ENCODE data around the gene DEK. TPM values are rescaled to one million over a fixed set of nuclear protein-coding genes. Genes with fewer than 3 reads are reported as not detected.
"Not testable (repeated sequence)": the region's sequence is repeated elsewhere in the genome, so short reads cannot be mapped to it uniquely, and the experiment has no call there.

Gene DEK
- total RNA-seq, 2 experiments from 2014 or later = 174 to 176 TPM

DNA sequence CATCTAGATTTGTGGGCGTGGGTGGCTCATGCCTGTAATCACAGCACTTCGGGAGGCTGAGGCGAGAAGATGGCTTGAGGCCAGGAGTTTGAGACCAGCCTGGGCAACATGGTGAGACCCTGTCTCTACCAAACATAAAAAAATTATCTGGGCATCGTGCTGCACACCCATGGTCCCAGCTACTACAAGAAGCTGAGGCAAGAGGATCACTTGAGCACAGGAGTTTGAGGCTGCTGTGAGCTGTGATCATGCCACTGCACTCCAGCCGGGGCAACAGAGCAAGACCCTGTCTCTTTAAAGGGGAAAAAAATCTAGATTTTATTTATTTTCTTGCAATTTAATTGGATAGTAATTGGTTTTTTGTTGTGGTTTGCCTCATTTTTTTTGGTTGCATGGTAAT is 53.6 kb downstream of the DEK start:
- POLR2A ChIA-PET = no interaction called here
- CTCF ChIA-PET = no interaction called here

DNA sequence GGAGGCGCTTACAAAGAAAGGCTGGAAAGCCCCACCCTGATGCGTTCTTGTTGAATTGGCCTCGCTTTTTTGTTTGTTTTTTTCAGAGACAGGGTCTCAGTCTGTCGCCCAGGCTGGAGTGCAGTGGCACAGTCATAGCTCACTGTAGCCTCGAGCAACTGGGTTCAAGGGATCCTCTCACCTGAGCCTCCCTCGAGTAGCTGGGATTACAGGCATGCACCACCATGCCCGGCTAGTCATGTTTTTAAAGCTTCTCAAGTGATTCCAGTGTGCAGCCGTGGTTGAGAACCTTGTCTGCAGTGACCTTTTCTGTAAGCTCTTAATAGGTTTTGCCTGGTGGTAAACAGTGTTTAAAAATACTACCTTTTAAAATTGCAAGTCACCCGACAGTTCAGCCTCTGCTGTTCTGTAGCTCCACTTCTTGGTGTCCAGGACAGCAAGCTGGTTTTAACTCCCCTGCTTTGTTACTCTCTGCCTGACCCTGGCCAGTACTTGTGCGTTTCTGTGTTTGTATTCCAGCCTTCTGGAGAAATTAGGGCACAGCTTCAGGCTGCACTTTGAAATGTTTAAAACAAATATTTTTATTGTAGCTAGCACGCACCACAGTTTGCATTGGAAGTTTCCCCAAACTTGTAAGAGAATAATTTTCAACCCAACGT is 54.7 kb downstream of the DEK start:
- ChIA-PET CTCF (no interaction called here), POLR2A (no interaction called here)

DNA sequence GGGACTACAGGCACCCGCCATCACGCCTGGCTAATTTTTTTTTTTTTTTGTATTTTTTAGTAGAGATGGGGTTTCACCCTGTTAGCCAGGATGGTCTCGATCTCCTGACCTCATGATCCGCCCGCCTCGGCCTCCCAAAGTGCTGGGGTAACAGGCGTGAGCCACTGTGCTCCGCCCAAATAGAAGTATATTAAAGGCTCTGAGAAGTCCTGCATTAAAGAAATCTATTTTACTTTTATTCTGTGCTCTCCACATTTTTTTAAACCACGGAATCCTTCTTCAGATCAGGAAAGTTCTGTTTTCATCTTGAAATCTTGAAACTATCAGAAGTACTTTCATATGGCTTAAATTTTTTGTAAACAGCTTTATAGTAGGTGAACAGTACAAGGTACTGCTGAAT is 55.6 kb downstream of the DEK start:
- POLR2A ChIA-PET = not testable (repeated sequence)
- CTCF ChIA-PET = interaction anchor here (0.6 kb wide), 1 partner anchor 114 kb away, joined by 4 read pairs; no protein-coding TSS in a partner anchor

DNA sequence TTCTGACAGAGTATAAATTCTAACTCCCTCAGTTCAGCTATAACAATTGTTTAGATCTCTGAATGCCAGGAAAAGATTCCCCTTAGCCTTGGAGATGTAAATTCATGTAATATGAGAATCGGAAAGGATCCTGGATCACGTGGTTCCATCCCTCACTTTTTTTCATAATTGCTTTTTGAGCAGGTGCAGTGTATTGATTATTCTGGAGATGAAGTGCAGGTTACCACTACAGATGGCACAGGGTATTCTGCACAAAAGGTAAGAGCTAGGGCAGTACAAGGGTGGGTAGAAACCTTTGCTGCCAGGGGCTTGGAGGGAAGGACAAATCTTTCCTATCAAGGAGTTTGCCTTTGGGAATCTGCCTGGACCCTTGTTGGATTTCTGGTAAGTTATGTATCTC is 56.4 kb downstream of the DEK start:
- ChIA-PET CTCF (no interaction called here), POLR2A (no interaction called here)

DNA sequence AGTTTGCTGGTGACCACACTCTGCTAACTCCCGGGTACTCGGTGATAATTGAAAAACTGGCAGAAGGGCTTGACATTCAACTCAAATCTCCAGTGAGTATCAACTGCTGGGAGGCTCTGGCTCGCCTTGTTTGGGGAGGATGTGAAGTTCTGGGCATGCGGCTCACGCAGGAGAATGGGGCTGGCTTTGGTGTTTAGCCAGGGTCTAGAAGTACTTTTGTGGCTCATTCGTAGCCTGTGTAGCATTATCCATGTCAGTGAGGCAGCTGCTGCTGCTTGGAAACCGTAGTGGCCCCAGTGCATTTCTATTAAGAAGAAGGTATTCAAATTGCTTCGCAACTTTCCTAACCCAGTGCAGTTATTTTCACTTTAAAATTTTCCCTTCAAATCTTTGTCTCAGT is 56.9 kb downstream of the DEK start:
- ChIA-PET POLR2A (no interaction called here), CTCF (no interaction called here)

DNA sequence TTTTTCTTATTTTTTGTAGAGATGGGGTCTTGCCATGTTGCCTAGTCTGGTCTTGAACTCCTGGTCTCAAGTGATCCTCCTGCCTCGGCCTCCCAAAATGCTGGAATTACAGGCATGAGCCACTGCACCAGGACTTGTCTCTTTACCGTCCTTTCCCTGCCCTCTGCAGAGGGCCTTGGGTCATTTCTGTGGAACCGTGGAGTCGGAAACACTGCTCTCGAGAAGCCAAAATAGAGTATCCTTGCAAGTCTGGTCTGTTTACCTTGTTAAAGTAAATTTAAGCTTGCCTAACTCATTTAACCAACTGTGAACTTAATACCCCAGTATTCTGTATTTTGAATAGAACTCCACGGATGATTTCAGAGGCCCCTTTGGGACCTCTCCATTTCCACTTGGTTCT is 57.7 kb downstream of the DEK start:
- CTCF ChIA-PET = no interaction called here

DNA sequence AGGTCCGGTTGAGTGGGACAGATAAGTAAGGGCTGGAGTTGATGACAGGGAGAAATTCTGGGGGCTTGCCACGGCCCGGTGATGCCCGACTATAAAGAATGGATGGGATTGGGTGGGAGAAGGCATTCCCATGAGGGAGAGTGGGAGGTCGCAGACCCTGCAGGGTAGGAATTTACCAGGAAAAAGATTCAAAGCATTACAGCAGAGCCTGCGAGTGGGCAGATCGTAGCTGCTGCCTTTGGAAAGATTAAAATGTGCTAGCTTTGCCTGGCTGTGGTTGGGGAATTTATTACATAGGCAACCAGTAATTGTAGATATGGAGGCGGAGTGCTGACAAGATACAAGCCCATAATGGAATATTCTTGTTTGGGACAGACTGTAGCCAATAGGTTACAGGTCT is 59.6 kb downstream of the DEK start:
- CTCF ChIA-PET = no interaction called here
- POLR2A ChIA-PET = no interaction called here

More for the DNA sequence above, 57.7 kb downstream of the DEK start:
- POLR2A ChIA-PET = no interaction called here

DNA sequence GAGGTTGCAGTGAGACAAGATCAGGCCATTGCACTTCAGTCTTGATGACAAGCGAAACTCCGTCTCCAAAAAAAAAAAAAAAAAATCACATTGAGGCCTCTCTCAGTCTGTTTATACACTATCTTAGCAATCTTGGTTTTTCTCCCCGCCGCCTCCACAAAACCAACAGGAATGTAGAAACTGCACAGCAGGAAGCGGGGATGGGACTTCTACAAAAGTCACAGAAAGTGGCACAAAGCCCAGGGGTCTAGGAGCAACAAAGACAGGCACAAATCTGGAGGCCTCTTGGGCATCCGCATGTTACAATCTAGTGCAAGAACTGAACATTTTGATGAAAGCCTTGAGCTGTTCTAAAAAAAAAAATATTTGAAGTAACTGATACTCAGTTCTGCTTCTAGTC is 60.5 kb downstream of the DEK start:
- ChIA-PET CTCF (no interaction called here), POLR2A (no interaction called here)

DNA sequence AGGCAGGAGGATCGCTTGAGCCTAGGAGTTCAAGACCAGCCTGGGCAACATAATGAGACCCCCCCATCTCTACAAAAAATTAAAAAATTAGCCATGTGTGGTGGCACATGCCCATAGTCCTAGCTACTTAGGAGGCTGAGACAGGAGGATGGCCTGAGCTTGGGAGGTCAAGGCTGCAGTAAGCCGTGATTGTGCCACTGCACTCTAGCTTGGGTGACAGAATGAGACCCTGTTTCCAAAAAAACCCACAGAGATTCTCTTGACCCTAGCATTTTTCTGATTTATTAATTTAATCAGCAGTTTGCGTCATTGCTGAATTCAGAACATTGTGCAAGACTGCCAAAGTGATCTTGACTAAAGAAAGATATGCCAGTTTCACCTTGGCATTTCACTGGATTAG is 72.3 kb downstream of the DEK start:
- POLR2A ChIA-PET = no interaction called here
- CTCF ChIA-PET = no interaction called here

DNA sequence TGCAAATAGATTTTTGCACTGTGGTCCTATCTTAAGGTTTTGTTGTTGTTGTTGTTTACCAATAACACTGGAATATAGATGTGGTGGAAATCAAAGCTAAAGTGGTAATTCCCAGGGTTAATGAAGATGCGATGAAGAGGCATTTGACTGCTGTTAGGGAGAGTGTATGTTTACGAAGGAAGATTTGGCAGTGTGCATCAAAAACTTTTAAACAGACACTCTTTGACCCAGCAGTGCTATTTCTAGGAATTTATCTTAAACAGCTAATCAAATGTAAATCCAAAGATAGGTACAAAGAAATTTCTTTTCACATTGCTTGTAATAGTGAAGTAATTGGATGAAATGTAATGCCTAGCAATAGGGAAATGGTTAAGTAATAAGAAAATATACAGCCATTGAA is 75.1 kb downstream of the DEK start:
- ChIA-PET POLR2A (no interaction called here), CTCF (no interaction called here)

DNA sequence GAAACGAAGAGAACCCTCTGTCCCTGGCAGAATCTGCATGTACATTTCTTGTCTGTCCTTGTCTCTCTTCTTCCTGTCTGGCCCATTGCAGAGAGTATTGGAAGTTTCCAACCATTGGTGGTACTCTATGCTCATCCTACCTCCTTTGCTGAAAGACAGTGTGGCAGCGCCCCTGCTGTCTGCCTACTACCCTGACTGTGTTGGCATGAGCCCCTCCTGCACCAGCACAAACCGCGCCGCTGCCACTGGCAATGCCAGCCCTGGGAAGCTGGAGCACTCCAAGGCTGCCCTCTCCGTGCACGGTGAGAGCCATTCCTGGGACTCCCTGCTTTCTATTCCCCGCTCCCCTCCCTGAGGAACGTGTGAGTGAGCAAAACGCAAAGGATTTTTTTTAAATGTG is 76.6 kb downstream of the DEK start:
- ChIA-PET POLR2A (no interaction called here), CTCF (no interaction called here)

DNA sequence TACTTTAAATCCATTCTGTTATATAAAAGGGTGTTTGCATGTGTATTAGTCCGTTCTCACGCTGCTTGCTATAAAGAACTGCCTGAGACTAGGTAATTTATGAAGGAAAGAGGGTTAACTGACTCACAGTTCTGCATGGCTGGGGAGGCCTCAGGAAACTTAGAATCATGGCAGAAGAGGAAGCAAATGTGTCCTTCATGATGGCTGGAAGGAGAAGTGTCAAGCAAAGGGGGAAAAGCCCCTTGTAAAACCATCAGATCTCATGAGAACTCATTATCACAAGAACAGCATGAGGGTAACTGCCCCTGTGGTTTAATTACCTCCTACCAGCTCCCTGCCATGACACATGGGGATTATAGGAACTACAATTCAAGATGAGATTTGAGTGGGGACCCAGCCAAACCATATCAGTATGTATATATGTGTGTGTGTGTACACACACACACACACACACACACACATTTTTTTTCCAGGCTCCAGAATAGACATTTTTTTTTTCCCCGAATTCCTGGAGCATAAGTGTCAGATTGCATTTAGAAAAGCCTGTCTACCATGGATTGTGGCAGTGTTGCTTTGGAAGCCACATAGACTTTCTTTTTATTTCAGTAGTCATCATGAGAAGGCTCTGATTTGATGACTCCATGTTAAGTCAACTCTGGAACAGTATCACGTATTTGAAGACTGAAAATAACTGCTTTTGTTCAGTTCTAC is 77.6 kb downstream of the DEK start:
- CTCF ChIA-PET = no interaction called here
- POLR2A ChIA-PET = no interaction called here

DNA sequence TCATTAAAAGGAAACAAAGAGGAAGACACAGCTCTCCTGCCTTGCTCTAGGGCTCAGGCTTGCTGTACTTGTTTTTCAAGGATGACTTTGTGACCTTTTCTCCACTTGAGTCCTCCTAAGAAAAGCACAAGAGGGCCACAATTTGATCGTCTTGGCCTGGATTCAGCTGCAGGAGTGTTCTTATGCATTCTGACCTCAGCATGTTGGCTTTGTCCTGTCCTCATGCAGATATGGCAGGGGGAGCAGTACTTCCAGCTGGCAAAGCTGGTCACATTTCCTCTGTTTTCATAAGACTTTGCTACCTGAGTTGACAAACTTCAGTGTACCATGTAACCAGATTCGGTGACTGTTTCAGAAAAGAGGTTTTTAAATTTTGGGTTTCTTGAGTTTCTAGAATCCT is 78.3 kb downstream of the DEK start:
- CTCF ChIA-PET = no interaction called here
- POLR2A ChIA-PET = no interaction called here

DNA sequence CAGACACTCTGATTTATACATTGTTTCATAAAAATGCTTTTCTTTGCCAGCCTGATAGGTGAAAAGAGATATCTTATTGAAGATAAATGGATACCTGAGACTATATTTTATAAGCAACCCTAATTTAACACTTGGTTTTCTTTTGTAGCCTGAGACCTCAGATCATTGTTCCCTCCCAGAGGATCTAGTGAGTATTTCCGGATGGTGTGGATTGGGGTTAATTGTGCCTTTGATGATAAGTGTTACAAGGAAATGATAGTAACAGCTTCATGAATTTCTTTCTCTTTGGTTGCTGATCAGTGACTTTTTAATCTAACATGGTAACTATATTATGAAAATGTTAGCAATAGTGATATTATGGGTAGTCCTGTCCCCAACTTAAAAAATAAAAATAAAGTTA is 78.7 kb downstream of the DEK start:
- ChIA-PET POLR2A (no interaction called here), CTCF (no interaction called here)

DNA sequence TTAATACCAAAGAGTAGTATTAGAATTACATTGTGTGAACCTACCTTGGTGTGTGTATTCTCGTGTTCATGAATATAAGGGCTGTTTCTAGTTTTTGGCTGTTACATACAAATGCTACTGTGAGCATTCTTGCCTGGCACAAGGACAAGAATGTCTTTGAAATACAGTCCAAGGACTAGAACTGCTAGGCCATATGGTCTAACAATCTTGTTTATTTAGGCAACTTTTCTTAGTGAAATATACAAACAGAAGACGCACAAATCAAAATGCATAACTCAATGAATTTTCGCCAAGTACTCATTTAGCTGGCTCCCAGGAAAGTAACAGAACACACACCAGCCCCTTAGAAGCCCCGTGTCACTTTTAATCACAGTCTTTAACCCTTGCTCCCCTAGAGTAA is 80.6 kb downstream of the DEK start:
- ChIA-PET POLR2A (no interaction called here), CTCF (interaction anchor here (0.6 kb wide), 2 partner anchors 32 to 293 kb away, joined by 3 to 4 read pairs; no protein-coding TSS in a partner anchor)

DNA sequence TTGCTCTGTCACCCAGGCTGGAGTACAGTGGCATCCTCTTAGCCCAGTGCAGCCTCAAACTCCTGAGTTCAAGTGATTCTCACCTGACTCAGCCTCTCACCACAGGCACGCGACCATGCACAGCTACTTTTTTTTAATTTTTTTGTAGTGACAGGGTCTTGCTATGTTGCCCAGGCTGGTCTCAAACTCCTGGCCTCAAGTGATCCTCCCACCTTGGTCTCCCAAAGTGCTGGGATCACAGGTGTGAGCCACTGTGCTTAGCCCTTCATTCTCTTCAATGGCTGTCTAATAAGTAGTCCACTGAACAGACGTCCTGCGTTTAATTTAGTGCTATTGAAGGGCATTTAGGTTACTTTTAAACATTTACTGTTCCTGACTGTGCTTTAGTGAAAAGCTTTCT is 81.8 kb downstream of the DEK start:
- CTCF ChIA-PET = no interaction called here
- POLR2A ChIA-PET = no interaction called here

DNA sequence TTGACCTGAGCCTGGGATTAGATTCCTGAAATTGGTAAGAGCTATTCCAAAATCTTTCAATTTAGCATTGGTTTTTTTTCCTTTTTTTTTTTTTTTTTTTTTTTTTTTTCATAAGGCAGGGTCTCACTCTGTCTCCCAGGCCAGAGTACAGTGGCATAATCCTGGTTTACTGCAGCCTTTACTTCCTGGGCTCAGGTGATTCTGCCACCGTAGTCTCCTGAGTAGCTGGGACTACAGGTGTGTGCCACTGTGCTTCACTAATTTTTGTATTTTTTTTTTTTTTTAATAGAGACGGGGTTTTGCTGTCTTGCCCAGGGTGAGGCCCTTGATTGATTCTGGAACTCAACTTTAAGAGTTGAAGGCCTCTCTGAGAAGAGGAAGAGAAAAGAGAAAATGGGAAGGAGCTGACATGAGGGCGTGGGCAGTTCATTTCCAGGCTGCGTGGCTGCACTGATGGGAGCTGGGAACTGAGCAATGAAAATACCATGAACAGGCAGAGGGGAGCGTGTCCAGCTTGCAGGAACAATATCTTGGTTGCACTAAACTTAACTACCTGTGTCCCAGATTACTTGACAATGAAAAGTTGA is 84.5 kb downstream of the DEK start:
- ChIA-PET POLR2A (interaction anchor here (0.6 to 0.7 kb wide), 3 partner anchors 10 to 483 kb away, joined by 3 read pairs; no protein-coding TSS in a partner anchor), CTCF (interaction anchor here (0.6 kb wide), 1 partner anchor 81 kb away, joined by 3 read pairs; no protein-coding TSS in a partner anchor)

DNA sequence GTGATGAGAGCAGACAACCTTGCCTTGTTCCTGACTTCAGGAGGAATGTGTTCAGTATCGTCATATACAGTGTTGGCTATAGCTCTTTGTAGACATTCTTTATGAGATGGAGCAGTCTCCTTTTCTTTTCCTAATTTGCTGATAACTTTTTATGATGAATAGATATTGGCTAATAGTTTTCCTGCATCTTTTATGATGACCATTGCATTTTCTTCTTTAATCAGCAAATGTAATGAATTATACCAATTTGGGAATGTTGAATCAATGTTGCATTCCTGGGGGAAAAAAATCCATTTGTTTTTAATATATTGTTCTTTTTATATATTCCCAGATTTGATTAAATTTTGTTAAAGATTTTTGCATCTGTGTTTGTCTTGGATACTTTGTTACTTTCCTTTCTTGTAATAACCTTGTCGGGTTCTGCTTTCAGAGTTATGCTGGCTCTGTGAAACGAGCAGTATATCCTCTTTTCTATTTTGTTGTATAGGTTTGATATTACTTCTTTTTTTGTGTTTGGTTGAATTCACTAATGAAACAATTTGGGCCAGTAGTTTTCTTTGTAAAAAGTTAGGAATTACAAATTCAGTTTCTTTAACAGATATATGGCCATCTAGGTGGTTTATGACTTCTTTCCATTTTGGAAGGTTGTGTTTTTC is 85.2 kb downstream of the DEK start:
- ChIA-PET POLR2A (interaction anchor here (0.6 kb wide), 1 partner anchor 482 kb away, joined by 3 read pairs; no protein-coding TSS in a partner anchor), CTCF (interaction anchor here (0.6 kb wide), 1 partner anchor 82 kb away, joined by 3 read pairs; no protein-coding TSS in a partner anchor)

DNA sequence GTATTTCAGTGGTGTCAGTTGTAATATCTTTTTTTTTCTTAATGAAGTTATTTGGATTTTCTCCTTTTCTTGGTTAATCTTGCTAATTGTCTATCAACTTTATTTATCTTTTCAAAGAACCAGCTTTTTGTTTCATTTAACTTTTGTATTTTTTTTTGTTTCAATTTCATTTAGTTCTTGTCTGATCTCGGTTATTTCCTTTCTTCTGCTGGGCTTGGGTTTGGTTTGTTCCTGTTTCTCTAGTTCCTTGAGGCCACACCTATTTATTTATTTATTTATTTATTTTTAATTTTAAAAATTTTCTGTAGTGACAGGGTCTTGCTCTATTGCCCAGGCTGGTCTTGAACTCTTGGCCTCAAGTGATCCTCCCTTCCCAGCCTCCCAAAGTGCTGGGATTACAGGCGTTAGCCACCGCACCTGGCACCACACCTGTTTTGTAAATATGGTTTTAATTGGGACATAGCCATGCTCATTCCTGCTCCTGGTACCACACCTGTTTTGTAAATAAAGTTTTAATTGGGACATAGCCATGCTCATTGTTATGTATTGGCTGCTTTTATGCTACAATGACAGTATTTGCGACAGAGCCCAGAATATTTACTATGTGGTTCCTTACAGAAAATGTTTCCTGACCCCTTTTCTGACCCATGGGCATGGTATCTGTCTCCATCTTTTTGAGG is 86.9 kb downstream of the DEK start:
- POLR2A ChIA-PET = no interaction called here
- CTCF ChIA-PET = no interaction called here

DNA sequence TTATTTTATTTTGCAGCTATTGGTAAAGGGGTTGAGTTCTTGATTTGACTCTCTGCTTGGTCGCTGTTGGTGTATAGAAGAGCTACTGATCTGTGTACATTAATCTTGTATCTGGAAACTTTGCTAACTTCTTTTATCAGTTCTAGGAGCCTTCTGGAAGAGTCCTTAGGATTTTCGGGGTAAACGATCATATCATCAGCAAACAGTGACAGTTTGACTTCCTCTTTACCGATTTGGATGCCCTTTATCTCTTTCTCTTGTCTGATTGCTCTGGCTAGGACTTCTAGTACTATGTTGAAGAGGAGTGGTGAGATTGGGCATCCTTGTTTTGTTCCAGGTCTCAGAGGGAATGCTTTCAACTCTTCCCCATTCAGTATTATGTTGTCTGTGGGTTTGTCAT is 88.1 kb downstream of the DEK start:
- CTCF ChIA-PET, POLR2A ChIA-PET: not testable (repeated sequence)
